ENCODE measurements around the gene ENAH.

GRCh38 chr1:225479996-225480720 is 172.8 kb downstream of the ENAH start:
- TF ChIP-seq CTCF (IDR thresholded peaks at IDR 0.05) (no peak), POLR2A (IDR thresholded peaks at IDR 0.05) (no peak), EP300 (IDR thresholded peaks at IDR 0.05) (no peak)
